SK-N-SH (cell line): Measurements from ENCODE around the gene CPNE1.

ENCODE experiments used
- CHD2 ChIP-seq: fragments of 150-350 bp; IDR thresholded peaks from 2 replicates; pipeline ENCODE4 v1.6.1; 2018; ENCODE audit warnings: low read length; ENCODE audit not compliant: partially characterized antibody
- FOXJ3 ChIP-seq: sonication (generic); formaldehyde crosslinking; IDR thresholded peaks from 2 replicates; pipeline ENCODE4 v1.5.1; 2020; ENCODE audit warnings: mild to moderate bottlenecking, missing genetic modification reagents
- GABPA ChIP-seq: IDR thresholded peaks from 2 replicates; pipeline ENCODE4 v1.4.0; 2012; ENCODE audit warnings: low read depth, mild to moderate bottlenecking
- JUND ChIP-seq: IDR thresholded peaks from 2 replicates; pipeline ENCODE4 v1.4.0; 2012
- MXI1 ChIP-seq: IDR thresholded peaks from 2 replicates; pipeline ENCODE4 v1.6.1; 2012; ENCODE audit warnings: mild to moderate bottlenecking, low read depth, low read length, improper control_type of control experiment
- NFIC ChIP-seq: IDR thresholded peaks from 2 replicates; pipeline ENCODE4 v1.4.0; 2012; ENCODE audit warnings: borderline replicate concordance
- NRF1 ChIP-seq: IDR thresholded peaks from 2 replicates; pipeline ENCODE4 v1.6.1; 2012; ENCODE audit warnings: low read depth, mild to moderate bottlenecking, low read length
- POLR2AphosphoS5 ChIP-seq: IDR thresholded peaks from 2 replicates; pipeline ENCODE4 v1.6.1; 2012; ENCODE audit warnings: low read depth, low read length
- RFX5 ChIP-seq: IDR thresholded peaks from 2 replicates; pipeline ENCODE4 v1.6.1; 2012; ENCODE audit warnings: mild to moderate bottlenecking, improper control_type of control experiment, low read length
- TCF12 ChIP-seq: IDR thresholded peaks from 2 replicates; pipeline ENCODE4 v1.4.0; 2012
- TF ChIP-seq, protein P1 (sequence below): fragments of 200-600 bp; sonication (generic); IDR thresholded peaks from 2 replicates; pipeline ENCODE4 v1.6.1; 2017; ENCODE audit warnings: antibody characterized with exemption, mild to moderate bottlenecking, moderate library complexity
- TF ChIP-seq, protein P2 (sequence below): IDR thresholded peaks from 2 replicates; pipeline ENCODE4; 2012
- TF ChIP-seq, protein P3 (sequence below): IDR thresholded peaks from 2 replicates; pipeline ENCODE4 v1.6.1; 2012; ENCODE audit warnings: mild to moderate bottlenecking, low read depth, low read length, moderate library complexity

DNA sequence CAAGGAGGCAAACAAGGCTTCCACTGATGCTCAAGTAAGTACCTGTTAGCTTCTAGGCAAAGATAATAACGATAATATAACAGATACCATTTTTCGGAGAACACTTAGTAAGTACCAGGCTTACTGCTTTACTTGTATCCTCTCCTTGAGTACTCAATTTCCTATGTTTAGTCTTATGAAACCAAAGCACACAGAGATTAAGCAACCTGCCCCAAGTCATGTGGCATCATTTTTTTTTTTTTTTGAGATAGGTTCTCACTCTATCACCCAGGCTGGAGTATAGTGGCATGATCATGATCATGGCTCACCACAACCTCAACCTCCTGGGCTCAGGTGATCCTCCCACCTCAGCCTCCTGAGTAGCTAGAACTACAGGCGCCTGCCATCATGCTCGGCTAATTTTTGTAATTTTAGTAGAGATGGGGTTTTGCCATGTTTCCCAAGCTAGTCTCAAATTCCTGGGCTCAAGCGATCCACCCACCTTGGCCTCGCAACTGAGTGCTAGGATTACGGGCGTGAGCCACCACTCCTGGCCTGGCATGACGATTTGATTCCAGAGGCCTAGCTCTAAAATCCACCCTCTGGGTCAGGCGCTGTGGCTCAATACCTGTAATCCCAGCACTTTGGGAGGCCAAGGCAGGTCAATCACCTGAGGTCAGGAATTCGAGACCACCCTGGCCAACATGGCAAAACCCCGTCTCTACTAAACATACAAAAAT is 35.1 kb downstream of the CPNE1 start:
- TF ChIP-seq, protein P1, sequence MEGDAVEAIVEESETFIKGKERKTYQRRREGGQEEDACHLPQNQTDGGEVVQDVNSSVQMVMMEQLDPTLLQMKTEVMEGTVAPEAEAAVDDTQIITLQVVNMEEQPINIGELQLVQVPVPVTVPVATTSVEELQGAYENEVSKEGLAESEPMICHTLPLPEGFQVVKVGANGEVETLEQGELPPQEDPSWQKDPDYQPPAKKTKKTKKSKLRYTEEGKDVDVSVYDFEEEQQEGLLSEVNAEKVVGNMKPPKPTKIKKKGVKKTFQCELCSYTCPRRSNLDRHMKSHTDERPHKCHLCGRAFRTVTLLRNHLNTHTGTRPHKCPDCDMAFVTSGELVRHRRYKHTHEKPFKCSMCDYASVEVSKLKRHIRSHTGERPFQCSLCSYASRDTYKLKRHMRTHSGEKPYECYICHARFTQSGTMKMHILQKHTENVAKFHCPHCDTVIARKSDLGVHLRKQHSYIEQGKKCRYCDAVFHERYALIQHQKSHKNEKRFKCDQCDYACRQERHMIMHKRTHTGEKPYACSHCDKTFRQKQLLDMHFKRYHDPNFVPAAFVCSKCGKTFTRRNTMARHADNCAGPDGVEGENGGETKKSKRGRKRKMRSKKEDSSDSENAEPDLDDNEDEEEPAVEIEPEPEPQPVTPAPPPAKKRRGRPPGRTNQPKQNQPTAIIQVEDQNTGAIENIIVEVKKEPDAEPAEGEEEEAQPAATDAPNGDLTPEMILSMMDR = no peak
- TF ChIP-seq RFX5 (no peak), NRF1 (no peak), FOXJ3 (CRISPR knock-in tag) (no peak), GABPA (no peak), NFIC (no peak), POLR2AphosphoS5 (no peak), TCF12 (no peak), JUND (no peak), CHD2 (no peak), MXI1 (no peak)
- TF ChIP-seq, protein P2, sequence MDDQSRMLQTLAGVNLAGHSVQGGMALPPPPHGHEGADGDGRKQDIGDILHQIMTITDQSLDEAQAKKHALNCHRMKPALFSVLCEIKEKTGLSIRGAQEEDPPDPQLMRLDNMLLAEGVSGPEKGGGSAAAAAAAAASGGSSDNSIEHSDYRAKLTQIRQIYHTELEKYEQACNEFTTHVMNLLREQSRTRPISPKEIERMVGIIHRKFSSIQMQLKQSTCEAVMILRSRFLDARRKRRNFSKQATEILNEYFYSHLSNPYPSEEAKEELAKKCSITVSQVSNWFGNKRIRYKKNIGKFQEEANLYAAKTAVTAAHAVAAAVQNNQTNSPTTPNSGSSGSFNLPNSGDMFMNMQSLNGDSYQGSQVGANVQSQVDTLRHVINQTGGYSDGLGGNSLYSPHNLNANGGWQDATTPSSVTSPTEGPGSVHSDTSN = no peak
- TF ChIP-seq, protein P3, sequence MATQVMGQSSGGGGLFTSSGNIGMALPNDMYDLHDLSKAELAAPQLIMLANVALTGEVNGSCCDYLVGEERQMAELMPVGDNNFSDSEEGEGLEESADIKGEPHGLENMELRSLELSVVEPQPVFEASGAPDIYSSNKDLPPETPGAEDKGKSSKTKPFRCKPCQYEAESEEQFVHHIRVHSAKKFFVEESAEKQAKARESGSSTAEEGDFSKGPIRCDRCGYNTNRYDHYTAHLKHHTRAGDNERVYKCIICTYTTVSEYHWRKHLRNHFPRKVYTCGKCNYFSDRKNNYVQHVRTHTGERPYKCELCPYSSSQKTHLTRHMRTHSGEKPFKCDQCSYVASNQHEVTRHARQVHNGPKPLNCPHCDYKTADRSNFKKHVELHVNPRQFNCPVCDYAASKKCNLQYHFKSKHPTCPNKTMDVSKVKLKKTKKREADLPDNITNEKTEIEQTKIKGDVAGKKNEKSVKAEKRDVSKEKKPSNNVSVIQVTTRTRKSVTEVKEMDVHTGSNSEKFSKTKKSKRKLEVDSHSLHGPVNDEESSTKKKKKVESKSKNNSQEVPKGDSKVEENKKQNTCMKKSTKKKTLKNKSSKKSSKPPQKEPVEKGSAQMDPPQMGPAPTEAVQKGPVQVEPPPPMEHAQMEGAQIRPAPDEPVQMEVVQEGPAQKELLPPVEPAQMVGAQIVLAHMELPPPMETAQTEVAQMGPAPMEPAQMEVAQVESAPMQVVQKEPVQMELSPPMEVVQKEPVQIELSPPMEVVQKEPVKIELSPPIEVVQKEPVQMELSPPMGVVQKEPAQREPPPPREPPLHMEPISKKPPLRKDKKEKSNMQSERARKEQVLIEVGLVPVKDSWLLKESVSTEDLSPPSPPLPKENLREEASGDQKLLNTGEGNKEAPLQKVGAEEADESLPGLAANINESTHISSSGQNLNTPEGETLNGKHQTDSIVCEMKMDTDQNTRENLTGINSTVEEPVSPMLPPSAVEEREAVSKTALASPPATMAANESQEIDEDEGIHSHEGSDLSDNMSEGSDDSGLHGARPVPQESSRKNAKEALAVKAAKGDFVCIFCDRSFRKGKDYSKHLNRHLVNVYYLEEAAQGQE = no peak
